Measurements from ENCODE around the gene XRCC3. TPM values are rescaled to one million over a fixed set of nuclear protein-coding genes. Genes with fewer than 3 reads are reported as not detected.

The XRCC3 gene
- total and polyA plus RNA-seq, 2 experiments from 2014 or later = 4.0 to 20.3 TPM

- Histone ChIP-seq H3K9me2 (ENCODE audit: insufficient read depth) (no peaks in the 10 kb centered on the region), H3K4me3 (no peak overlapping the region), H3K4me1 (ENCODE audit: insufficient read depth) (no peaks in the 10 kb centered on the region), H2AFZ (no peak overlapping the region), H3K36me3 (ENCODE audit: low read depth) (peaks cover 12% of the 10 kb centered on the region; the same call in 1 of the 2 replicates), H4K20me1 (ENCODE audit: insufficient read depth) (no peaks in the 10 kb centered on the region), H3K9ac (no peak overlapping the region), H3K9me3 (ENCODE audit: low read depth) (no peaks in the 10 kb centered on the region), H3K27ac (no peak overlapping the region), H3K27me3 (replicated peaks; ENCODE audit: insufficient read depth) (no peaks in the 10 kb centered on the region), H3F3A (ENCODE audit: insufficient read depth) (peaks cover 11% of the 10 kb centered on the region), H3K79me2 (ENCODE audit: insufficient read depth) (0 out of 2 replicates have a peak, but pooled peaks cover 4% of the 10 kb centered on the region), H3K4me2 (ENCODE audit: unreplicated experiment) (no peak overlapping the region)
- 87% methylated on average over 28 of the region's 28 CpGs for WGBS, 2 experiments (ENCODE audit: low coverage in 1 of 2, low lambda C conversion rate in 2 of 2, missing lambda C conversion rate in 2 of 2)
- in situ Hi-C loops (cut with MboI) = no loop called here
- no peak for TF ChIP-seq EZH2 (IDR thresholded peaks at IDR 0.05; ENCODE audit: insufficient read depth, poor library complexity, severe bottlenecking)
- TF ChIP-seq EZH2phosphoT487 (IDR thresholded peaks at IDR 0.05; ENCODE audit: insufficient read depth, low read depth) = no peak
- no peak for DNase-seq
These were observed 9.6 kb downstream of the XRCC3 start for GRCh38 chr14:103705504-103706284.

DNA sequence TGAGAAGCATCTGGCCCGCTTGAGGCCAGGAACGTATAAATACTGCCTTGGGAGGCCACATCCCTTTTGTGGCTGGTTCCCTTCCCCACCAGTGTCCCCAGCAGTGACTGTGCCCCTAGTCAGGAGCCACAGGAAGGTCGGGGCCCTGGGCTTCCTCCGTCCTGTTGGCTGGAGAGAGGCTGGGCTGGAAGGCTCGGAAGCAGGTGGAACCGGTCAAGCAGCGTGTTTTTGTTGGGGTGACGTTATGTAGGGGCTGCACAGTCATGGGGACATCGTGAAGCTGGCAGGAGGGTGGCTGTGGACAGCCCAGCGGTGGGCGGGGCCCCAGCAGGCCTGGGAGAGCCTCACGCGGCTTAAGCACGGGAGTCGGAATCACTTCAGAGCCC is 10.1 kb downstream of the XRCC3 start:
- no peak overlapping the region for H3K9ac ChIP-seq
- H3K36me3 ChIP-seq (ENCODE audit: low read depth) = peaks cover 12% of the 10 kb centered on the region; the same call in 1 of the 2 replicates
- H3K9me2 ChIP-seq (ENCODE audit: insufficient read depth) = no peaks in the 10 kb centered on the region
- DNase-seq = no peak
- H3K4me3 ChIP-seq = no peak overlapping the region
- peaks cover 8% of the 10 kb centered on the region for H3F3A ChIP-seq (ENCODE audit: insufficient read depth)
- H3K27ac ChIP-seq = no peak overlapping the region
- H3K4me1 ChIP-seq (ENCODE audit: insufficient read depth) = no peaks in the 10 kb centered on the region
- TF ChIP-seq EZH2 (IDR thresholded peaks at IDR 0.05; ENCODE audit: insufficient read depth, poor library complexity, severe bottlenecking) (no peak), EZH2phosphoT487 (IDR thresholded peaks at IDR 0.05; ENCODE audit: insufficient read depth, low read depth) (no peak)
- in situ Hi-C loops (cut with MboI) = no loop called here
- H3K79me2 ChIP-seq (ENCODE audit: insufficient read depth) = 0 out of 2 replicates have a peak, but pooled peaks cover 4% of the 10 kb centered on the region
- H3K4me2 ChIP-seq (ENCODE audit: unreplicated experiment) = no peak overlapping the region
- 89 to 94% methylated on average over 14 to 15 of the region's 15 CpGs for WGBS, 2 experiments (ENCODE audit: low coverage in 1 of 2, low lambda C conversion rate in 2 of 2, missing lambda C conversion rate in 2 of 2)
- H3K9me3 ChIP-seq (ENCODE audit: low read depth) = no peaks in the 10 kb centered on the region
- H3K27me3 ChIP-seq (replicated peaks; ENCODE audit: insufficient read depth) = no peaks in the 10 kb centered on the region
- H2AFZ ChIP-seq = no peak overlapping the region
- no peaks in the 10 kb centered on the region for H4K20me1 ChIP-seq (ENCODE audit: insufficient read depth)

GRCh38 chr14:103704708-103705107 is 10.5 kb downstream of the XRCC3 start:
- Histone ChIP-seq H3K79me2 (ENCODE audit: insufficient read depth) (0 out of 2 replicates have a peak, but pooled peaks cover 6% of the 10 kb centered on the region), H3K9me2 (ENCODE audit: insufficient read depth) (no peaks in the 10 kb centered on the region), H3K9me3 (ENCODE audit: low read depth) (no peaks in the 10 kb centered on the region), H3K4me1 (ENCODE audit: insufficient read depth) (no peaks in the 10 kb centered on the region), H3K4me3 (no peak overlapping the region), H2AFZ (no peak overlapping the region), H3K27me3 (replicated peaks; ENCODE audit: insufficient read depth) (no peaks in the 10 kb centered on the region), H3K4me2 (ENCODE audit: unreplicated experiment) (no peak overlapping the region), H3K36me3 (ENCODE audit: low read depth) (peaks cover 12% of the 10 kb centered on the region; the same call in 1 of the 2 replicates), H3K27ac (no peak overlapping the region), H3F3A (ENCODE audit: insufficient read depth) (peaks cover 8% of the 10 kb centered on the region), H4K20me1 (ENCODE audit: insufficient read depth) (no peaks in the 10 kb centered on the region), H3K9ac (no peak overlapping the region)
- in situ Hi-C loops (cut with MboI) = no loop called here
- TF ChIP-seq EZH2phosphoT487 (IDR thresholded peaks at IDR 0.05; ENCODE audit: insufficient read depth, low read depth) (no peak), EZH2 (IDR thresholded peaks at IDR 0.05; ENCODE audit: insufficient read depth, poor library complexity, severe bottlenecking) (no peak)
- no peak for DNase-seq
- 98 to 99% methylated on average over 13 of the region's 13 CpGs for WGBS, 2 experiments (ENCODE audit: low coverage in 1 of 2, low lambda C conversion rate in 2 of 2, missing lambda C conversion rate in 2 of 2)

DNA sequence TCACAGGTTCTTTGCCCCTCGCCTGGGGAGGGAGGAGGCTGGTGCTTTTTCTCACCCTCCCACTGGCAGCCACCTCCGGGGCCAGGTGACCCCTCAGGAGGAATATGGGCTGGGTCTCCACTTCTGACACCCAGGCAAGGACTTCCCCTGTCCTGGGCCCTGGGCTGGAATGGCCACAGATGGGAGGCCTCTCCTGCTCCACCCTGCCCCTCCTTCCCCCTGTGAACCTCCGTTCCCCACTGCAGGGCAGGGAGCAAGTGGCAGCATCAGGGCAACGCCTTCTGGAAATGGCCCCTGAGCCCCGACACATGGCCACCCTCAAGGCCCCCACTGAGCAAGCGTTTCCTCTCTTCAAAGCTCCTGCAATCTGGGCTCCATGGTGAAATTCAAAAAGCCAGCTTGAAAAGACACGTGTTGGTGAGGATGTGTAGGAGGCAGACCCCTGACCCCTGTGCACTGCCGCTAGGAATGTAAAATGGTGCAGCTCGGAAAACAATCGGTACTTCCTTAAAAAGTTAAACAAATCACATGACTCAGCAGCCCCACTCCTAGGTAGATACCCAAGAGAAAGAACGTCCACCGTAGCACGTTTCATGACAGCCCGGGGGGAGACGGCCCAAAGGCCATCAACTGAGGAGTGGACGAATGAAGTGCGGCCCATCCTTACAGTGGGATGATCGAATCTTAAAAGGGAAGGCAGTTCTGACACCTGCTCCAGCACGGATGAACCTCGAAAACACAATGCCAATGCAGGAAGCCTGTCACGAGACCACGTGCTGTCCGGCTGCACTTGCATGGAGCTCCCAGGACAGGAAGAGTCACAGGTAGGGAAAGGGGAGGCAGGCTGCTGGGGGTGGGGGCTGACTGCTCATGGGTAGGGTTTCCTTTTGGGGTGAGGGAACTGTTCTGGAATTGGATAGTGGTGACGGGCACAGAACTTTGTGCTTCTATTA is 11.5 kb downstream of the XRCC3 start:
- in situ Hi-C loops (cut with MboI) = no loop called here
- H3K36me3 ChIP-seq (ENCODE audit: low read depth) = peaks cover 12% of the 10 kb centered on the region; the same call in 1 of the 2 replicates
- no peak for DNase-seq
- no peaks in the 10 kb centered on the region for H4K20me1 ChIP-seq (ENCODE audit: insufficient read depth)
- H3K27me3 ChIP-seq (replicated peaks; ENCODE audit: insufficient read depth) = no peaks in the 10 kb centered on the region
- H3K4me2 ChIP-seq (ENCODE audit: unreplicated experiment) = no peak overlapping the region
- H3K9ac ChIP-seq = no peak overlapping the region
- no peaks in the 10 kb centered on the region for H3K4me1 ChIP-seq (ENCODE audit: insufficient read depth)
- no peaks in the 10 kb centered on the region for H3K9me2 ChIP-seq (ENCODE audit: insufficient read depth)
- no peaks in the 10 kb centered on the region for H3K9me3 ChIP-seq (ENCODE audit: low read depth)
- H3K79me2 ChIP-seq (ENCODE audit: insufficient read depth) = peaks cover 13% of the 10 kb centered on the region; the same call in 1 of the 2 replicates
- 86 to 90% methylated on average over 24 of the region's 24 CpGs for WGBS, 2 experiments (ENCODE audit: low coverage in 1 of 2, low lambda C conversion rate in 2 of 2, missing lambda C conversion rate in 2 of 2)
- peaks cover 5% of the 10 kb centered on the region; the same call in 1 of the 2 replicates for H3F3A ChIP-seq (ENCODE audit: insufficient read depth)
- no peak overlapping the region for H2AFZ ChIP-seq
- no peak overlapping the region for H3K4me3 ChIP-seq
- no peak overlapping the region for H3K27ac ChIP-seq
- TF ChIP-seq EZH2phosphoT487 (IDR thresholded peaks at IDR 0.05; ENCODE audit: insufficient read depth, low read depth) (no peak), EZH2 (IDR thresholded peaks at IDR 0.05; ENCODE audit: insufficient read depth, poor library complexity, severe bottlenecking) (no peak)
